Kidney (tissue), 14 donors: ENCODE measurements around the gene SKAP2. TPM values are rescaled to one million over a fixed set of nuclear protein-coding genes. Genes with fewer than 3 reads are reported as not detected.

Experiments
- DNase-seq, 5 donors: peaks; one replicate each; pipeline ENCODE4 v3.0.0-alpha.2; 2013 to 2020
- FAIRE-seq: peaks from 2 replicates; lab custom pipeline; 2012; peaks lifted over from hg19 to GRCh38; lab: Jason Lieb, UNC
- H3K27ac ChIP-seq, 2 donors: one replicate each; pipeline ENCODE4 v1.7.0; 2013; ENCODE audit warnings: low read depth in 2 of 2, low read length in 2 of 2, inconsistent platforms in 1 of 2
- H3K27me3 ChIP-seq: one replicate; pipeline ENCODE4 v1.7.1; 2013; ENCODE audit warnings: low read length, inconsistent platforms; ENCODE audit not compliant: control insufficient read depth, insufficient read depth
- H3K36me3 ChIP-seq, 3 donors: one replicate each; pipeline versions ENCODE4 v1.7.0 to v1.7.1; 2013; ENCODE audit warnings: low read length in 3 of 3, control low read depth in 1 of 3, inconsistent platforms in 1 of 3; ENCODE audit not compliant: insufficient read depth in 3 of 3, control insufficient read depth in 2 of 3
- H3K4me1 ChIP-seq, 3 donors: one replicate each; pipeline versions ENCODE4 v1.7.0 to v1.7.1; 2013; ENCODE audit warnings: low read length in 3 of 3, inconsistent platforms in 1 of 3, low read depth in 1 of 3; ENCODE audit not compliant: control insufficient read depth in 2 of 3, insufficient read depth in 2 of 3
- H3K4me3 ChIP-seq, 3 donors: one replicate each; pipeline versions ENCODE4 v1.7.0 to v1.8.1; 2013; ENCODE audit warnings: low read length in 3 of 3, control low read depth in 1 of 3, inconsistent platforms in 1 of 3
- H3K9ac ChIP-seq, 3 donors: one replicate each; pipeline versions ENCODE4 v1.7.0 to v1.7.1; 2013; ENCODE audit warnings: low read length in 3 of 3, control low read depth in 1 of 3, inconsistent platforms in 1 of 3
- H3K9me3 ChIP-seq, 3 donors: one replicate each; pipeline versions ENCODE4 v1.7.0 to v1.7.1; 2013; ENCODE audit warnings: low read length in 3 of 3, control low read depth in 1 of 3, inconsistent platforms in 1 of 3; ENCODE audit not compliant: control insufficient read depth in 2 of 3, insufficient read depth in 1 of 3
- CTCF ChIP-seq: IDR thresholded peaks from 3 replicates; pipeline ENCODE4 v1.5.1; 2012; ENCODE audit warnings: mild to moderate bottlenecking, moderate library complexity, borderline replicate concordance; ENCODE audit not compliant: insufficient read depth; ENCODE audit errors: extremely low read depth
- intact Hi-C: fragments of 100-400 bp; cut with DNase I; formaldehyde crosslinking; loops from one replicate; pipeline ENCODE4 v1.11.1; 2022
- polyA plus RNA-seq: library from polyadenylated mRNA; stranded (reverse); fragments of 350-450 nt; fragmentation: Illumina TruSeq; extraction: RNeasy Lipid Tissue Mini Kit (QIAGEN cat#74804); gene quantifications from one replicate; pipeline ENCODE4 v1.2.3, GENCODE V29; 2014; ENCODE audit warnings: low read depth, low replicate concordance; ENCODE audit not compliant: insufficient read depth
- total RNA-seq: library from RNA; stranded (reverse); fragmentation: NEBNext Ultra II Directional; extraction: Animal tissue kit (Norgen Biotek cat#: 25700); gene quantifications from one replicate; pipeline ENCODE4 v1.2.1, GENCODE V29; 2021
- donor health status: control.
- donor health status: control.
- donor health status: control.
- donor health status: control.
- donor health status: control.
- donor health status: DM: yes; HTN: yes; CAD: no.
- donor health status: Normal renal cell carcinoma (clear cell type).

The SKAP2 gene
- total and polyA plus RNA-seq, 2 donors from 2014 or later, result 20.0 to 75.8 TPM

GRCh38 chr7:26619348-26619984, 244.9 kb downstream of the SKAP2 start:
- Histone ChIP-seq H3K9me3 (no peaks in the 10 kb centered on the region), H3K27me3 (no peaks in the 10 kb centered on the region), H3K36me3 (no peaks in the 10 kb centered on the region), H3K4me1 (no peaks in the 10 kb centered on the region), H3K27ac (no peak overlapping the region), H3K9ac (no peak overlapping the region), H3K4me3 (no peak overlapping the region)
- TF ChIP-seq CTCF, result no peak
- no peak for DNase-seq
- FAIRE-seq, result no peak
- intact Hi-C loops, result no loop called here

GRCh38 chr7:26618898-26619297, 245.5 kb downstream of the SKAP2 start:
- no peaks in the 10 kb centered on the region for H3K4me1 ChIP-seq
- FAIRE-seq (no peak), DNase-seq (peak in 4 of 5 donors; percentile 47 to 60 (median 56))
- no peak overlapping the region for H3K27ac ChIP-seq
- H3K9me3 ChIP-seq, result no peaks in the 10 kb centered on the region
- H3K27me3 ChIP-seq, result no peaks in the 10 kb centered on the region
- H3K9ac ChIP-seq, result no peak overlapping the region
- no peaks in the 10 kb centered on the region for H3K36me3 ChIP-seq
- no peak for TF ChIP-seq CTCF
- intact Hi-C loops, result no loop called here
- H3K4me3 ChIP-seq, result no peak overlapping the region

- Histone ChIP-seq H3K36me3 (no peaks in the 10 kb centered on the region), H3K27me3 (no peaks in the 10 kb centered on the region), H3K9me3 (no peaks in the 10 kb centered on the region), H3K27ac (no peak overlapping the region), H3K4me1 (no peaks in the 10 kb centered on the region), H3K4me3 (no peak overlapping the region), H3K9ac (no peak overlapping the region)
- FAIRE-seq, result no peak
- intact Hi-C loops, result no loop called here
- DNase-seq, result peak in 2 of 5 donors; percentile 30 to 33
- no peak for TF ChIP-seq CTCF
Measured at GRCh38 chr7:26618449-26618848, 245.9 kb downstream of the SKAP2 start.

Other genes with a start within 250 kb of the SKAP2 start
- gene HOXA1, start 231.4 kb upstream of the SKAP2 start, total RNA-seq, result 2.4 TPM
- gene HOXA1, start 231.4 kb upstream of the SKAP2 start, polyA plus RNA-seq, result 1.1 TPM
- 2.9 TPM for gene HOXA2, start 238.1 kb upstream of the SKAP2 start, total RNA-seq
- gene HOXA2, start 238.1 kb upstream of the SKAP2 start, polyA plus RNA-seq, result 1.3 TPM